Measurements from ENCODE around the gene DNAJB12. TPM values are rescaled to one million over a fixed set of nuclear protein-coding genes. Genes with fewer than 3 reads are reported as not detected.
"Not testable (repeated sequence)": the region's sequence is repeated elsewhere in the genome, so short reads cannot be mapped to it uniquely, and the experiment has no call there.

The DNAJB12 gene
- total RNA-seq, 3 donors from 2014 or later (not counting 1 experiment from before 2014, with no cell fraction given), result 47.3 to 54.2 (median 48.7) TPM

DNA sequence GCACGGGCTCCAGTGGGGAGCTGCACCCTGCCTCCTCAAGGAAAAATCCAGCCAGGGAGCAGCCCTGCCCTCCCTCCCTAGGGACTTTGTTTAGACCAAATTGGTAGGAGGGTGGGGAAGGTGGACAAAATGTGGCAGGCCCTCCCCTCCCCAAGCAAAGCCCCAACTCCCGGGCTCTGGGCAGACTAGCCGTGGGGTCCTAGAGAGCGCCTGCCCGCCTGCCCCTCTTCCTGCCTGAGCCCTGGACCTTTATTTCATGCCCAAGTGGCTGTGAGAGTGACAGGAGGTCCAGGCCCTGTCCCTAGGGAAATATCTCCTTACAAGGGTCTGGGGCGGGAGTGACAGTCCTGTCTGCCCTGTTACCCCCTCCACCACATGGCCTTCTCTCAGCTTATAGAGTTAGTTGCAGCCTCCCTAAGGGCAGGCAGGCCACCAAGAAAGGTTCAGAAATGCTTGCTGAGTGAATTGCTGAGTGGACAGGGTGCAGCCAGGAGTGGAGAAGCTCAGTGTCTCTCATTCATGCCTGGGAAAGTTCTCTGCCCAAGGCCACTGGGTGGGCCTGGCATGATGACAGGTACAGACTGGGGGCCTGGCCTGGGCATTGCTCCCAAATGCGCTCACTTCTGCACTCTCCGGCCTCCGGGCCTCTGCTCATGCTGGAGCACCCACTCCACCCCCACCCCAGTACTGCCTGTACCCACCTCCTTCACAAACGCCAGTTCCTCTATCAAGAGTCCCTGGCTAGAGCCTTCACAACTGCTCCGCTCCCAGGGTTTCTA, 25.2 kb downstream of the DNAJB12 start:
- peak overlapping the region; percentile 96 to 97 for H3K27ac Mint-ChIP-seq
- Histone ChIP-seq H3K27me3 (ENCODE audit: control insufficient read depth, insufficient read depth, low read length) (no peaks in the 10 kb centered on the region), H3K36me3 (ENCODE audit: control insufficient read depth, insufficient read depth, low read length) (no peaks in the 10 kb centered on the region), H3K4me3 (ENCODE audit: low read length) (no peak overlapping the region), H3K9me3 (ENCODE audit: control insufficient read depth, insufficient read depth, low read length) (no peaks in the 10 kb centered on the region), H3K27ac (ENCODE audit: low read length) (peak overlapping the region; percentile 73), H3K4me1 (ENCODE audit: control insufficient read depth, insufficient read depth, low read length) (peaks cover 85% of the 10 kb centered on the region)
- H3K36me3 Mint-ChIP-seq, result no peaks in the 10 kb centered on the region
- H3K9me3 Mint-ChIP-seq, result no peaks in the 10 kb centered on the region
- peaks cover 64 to 76% of the 10 kb centered on the region in 2 donors for H3K4me1 Mint-ChIP-seq
- H3K4me3 Mint-ChIP-seq, result peak overlapping the region; percentile 71
- WGBS (ENCODE audit: insufficient coverage), result 81% methylated on average over 8 of the region's 11 CpGs
- intact Hi-C loops (cut with micrococcal nuclease), result no loop called here
- no peaks in the 10 kb centered on the region for H3K27me3 Mint-ChIP-seq (ENCODE audit: low read depth in 2 of 2)
- TF ChIP-seq CTCF (IDR thresholded peaks at IDR 0.05), result no peak
- no peak for DNase-seq
- no peak for ATAC-seq

GRCh38 chr10:72328829-72329204, 25.9 kb downstream of the DNAJB12 start:
- Histone ChIP-seq H3K4me3 (ENCODE audit: low read length) (no peak overlapping the region), H3K9me3 (ENCODE audit: control insufficient read depth, insufficient read depth, low read length) (no peaks in the 10 kb centered on the region), H3K27ac (ENCODE audit: low read length) (peak overlapping the region; percentile 73), H3K36me3 (ENCODE audit: control insufficient read depth, insufficient read depth, low read length) (no peaks in the 10 kb centered on the region), H3K27me3 (ENCODE audit: control insufficient read depth, insufficient read depth, low read length) (no peaks in the 10 kb centered on the region), H3K4me1 (ENCODE audit: control insufficient read depth, insufficient read depth, low read length) (peaks cover 83% of the 10 kb centered on the region)
- Mint-ChIP-seq H3K4me1 (peaks cover 64 to 76% of the 10 kb centered on the region in 2 donors), H3K27me3 (ENCODE audit: low read depth in 2 of 2) (no peaks in the 10 kb centered on the region), H3K27ac (peak overlapping the region; percentile 92 to 97), H3K36me3 (no peaks in the 10 kb centered on the region), H3K9me3 (no peaks in the 10 kb centered on the region), H3K4me3 (peak overlapping the region; percentile 21)
- intact Hi-C loops (cut with micrococcal nuclease), result no loop called here
- WGBS (ENCODE audit: insufficient coverage), result 29% methylated on average over 5 of the region's 5 CpGs
- no peak for ATAC-seq
- no peak for DNase-seq
- no peak for TF ChIP-seq CTCF (IDR thresholded peaks at IDR 0.05)

GRCh38 chr10:72328045-72328828, 26.5 kb downstream of the DNAJB12 start:
- DNase-seq (peak in 1 of 2 donors; percentile 49), ATAC-seq (no peak)
- 57% methylated on average over 14 of the region's 14 CpGs for WGBS (ENCODE audit: insufficient coverage)
- H3K27ac Mint-ChIP-seq, result peak overlapping the region; percentile 92 to 97
- no peaks in the 10 kb centered on the region for H3K9me3 Mint-ChIP-seq
- H3K9me3 ChIP-seq (ENCODE audit: control insufficient read depth, insufficient read depth, low read length), result no peaks in the 10 kb centered on the region
- peaks cover 83% of the 10 kb centered on the region for H3K4me1 ChIP-seq (ENCODE audit: control insufficient read depth, insufficient read depth, low read length)
- H3K4me3 Mint-ChIP-seq, result peak overlapping the region; percentile 47
- intact Hi-C loops (cut with micrococcal nuclease), result no loop called here
- H3K4me1 Mint-ChIP-seq, result peaks cover 62 to 76% of the 10 kb centered on the region in 2 donors
- H3K36me3 ChIP-seq (ENCODE audit: control insufficient read depth, insufficient read depth, low read length), result no peaks in the 10 kb centered on the region
- H3K27ac ChIP-seq (ENCODE audit: low read length), result peak overlapping the region; percentile 73
- no peak overlapping the region for H3K4me3 ChIP-seq (ENCODE audit: low read length)
- no peak for TF ChIP-seq CTCF (IDR thresholded peaks at IDR 0.05)
- H3K27me3 Mint-ChIP-seq (ENCODE audit: low read depth in 2 of 2), result no peaks in the 10 kb centered on the region
- no peaks in the 10 kb centered on the region for H3K36me3 Mint-ChIP-seq
- no peaks in the 10 kb centered on the region for H3K27me3 ChIP-seq (ENCODE audit: control insufficient read depth, insufficient read depth, low read length)

GRCh38 chr10:72326665-72327603, 27.8 kb downstream of the DNAJB12 start:
- H3K36me3 Mint-ChIP-seq; intact Hi-C loops (cut with micrococcal nuclease); H3K9me3 ChIP-seq (ENCODE audit: control insufficient read depth, insufficient read depth, low read length); H3K36me3 ChIP-seq (ENCODE audit: control insufficient read depth, insufficient read depth, low read length); H3K27me3 Mint-ChIP-seq (ENCODE audit: low read depth in 2 of 2); H3K9me3 Mint-ChIP-seq; H3K27me3 ChIP-seq (ENCODE audit: control insufficient read depth, insufficient read depth, low read length): not testable (repeated sequence)
- ATAC-seq, result peak; percentile 27 to 53 (median 31)
- peaks cover 55 to 75% of the 10 kb centered on the region in 2 donors for H3K4me1 Mint-ChIP-seq
- peak overlapping the region; percentile 92 to 97 for H3K27ac Mint-ChIP-seq
- Histone ChIP-seq H3K4me3 (ENCODE audit: low read length) (peak overlapping the region; percentile 35), H3K27ac (ENCODE audit: low read length) (peak overlapping the region; percentile 73), H3K4me1 (ENCODE audit: control insufficient read depth, insufficient read depth, low read length) (peaks cover 85% of the 10 kb centered on the region)
- H3K4me3 Mint-ChIP-seq, result peak overlapping the region; percentile 89
- peak; percentile 55 to 76 for DNase-seq
- WGBS (ENCODE audit: insufficient coverage), result 31% methylated on average over 32 of the region's 32 CpGs
